Nephron progenitor cell (in vitro differentiated cells): Measurements from ENCODE around the gene TRMT10A.

Experiments
- DNase-seq: peaks from one replicate; pipeline ENCODE4 v3.0.0; 2021
- H3K27ac Mint-ChIP-seq: 2 replicates; pipeline ENCODE4 v1.8.0; 2021; ENCODE audit warnings: mild to moderate bottlenecking, moderate library complexity, mixed read lengths
- H3K27me3 Mint-ChIP-seq: 2 replicates; pipeline ENCODE4 v1.8.0; 2021; ENCODE audit warnings: mild to moderate bottlenecking, low read depth, mixed read lengths; ENCODE audit not compliant: poor library complexity
- H3K36me3 Mint-ChIP-seq: 2 replicates; pipeline ENCODE4 v1.8.0; 2021; ENCODE audit warnings: low read depth, mixed read lengths
- H3K4me1 Mint-ChIP-seq: 2 replicates; pipeline ENCODE4 v1.8.0; 2021; ENCODE audit warnings: mixed read lengths
- H3K4me3 Mint-ChIP-seq: 2 replicates; pipeline ENCODE4 v1.8.0; 2021; ENCODE audit warnings: mild to moderate bottlenecking, moderate library complexity, mixed read lengths
- H3K9me3 Mint-ChIP-seq: 2 replicates; pipeline ENCODE4 v1.8.0; 2021; ENCODE audit warnings: mild to moderate bottlenecking, moderate library complexity, mixed read lengths
- TF ChIP-seq, protein P1 (sequence below): fragments of 200-600 bp; sonication (generic); IDR thresholded peaks from 2 replicates; pipeline ENCODE4 v1.5.0; 2021; ENCODE audit warnings: antibody characterized with exemption

Gene TRMT10A

DNA sequence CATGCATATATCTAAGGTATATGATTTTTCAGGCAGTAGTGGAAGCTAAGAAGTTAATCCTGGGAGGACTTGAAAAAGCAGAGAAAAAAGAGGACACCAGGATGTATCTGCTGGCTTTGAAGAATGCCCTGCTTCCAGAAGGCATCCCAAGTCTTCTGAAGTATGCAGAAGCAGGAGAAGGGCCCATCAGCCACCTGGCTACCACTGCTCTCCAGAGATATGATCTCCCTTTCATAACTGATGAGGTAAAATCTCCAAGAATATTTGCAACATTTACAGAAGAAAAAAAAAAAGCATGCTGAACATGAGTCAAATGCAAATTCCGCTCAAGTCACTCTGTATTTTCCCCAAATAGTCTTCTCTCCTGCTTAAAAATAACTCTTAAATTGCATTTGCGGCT is 42.9 kb upstream of the TRMT10A start:
- Mint-ChIP-seq H3K9me3 (no peaks in the 10 kb centered on the region), H3K4me3 (no peak overlapping the region), H3K4me1 (peaks cover 6% of the 10 kb centered on the region), H3K27ac (no peak overlapping the region), H3K36me3 (no peaks in the 10 kb centered on the region), H3K27me3 (peaks cover 2% of the 10 kb centered on the region)
- TF ChIP-seq, protein P1, sequence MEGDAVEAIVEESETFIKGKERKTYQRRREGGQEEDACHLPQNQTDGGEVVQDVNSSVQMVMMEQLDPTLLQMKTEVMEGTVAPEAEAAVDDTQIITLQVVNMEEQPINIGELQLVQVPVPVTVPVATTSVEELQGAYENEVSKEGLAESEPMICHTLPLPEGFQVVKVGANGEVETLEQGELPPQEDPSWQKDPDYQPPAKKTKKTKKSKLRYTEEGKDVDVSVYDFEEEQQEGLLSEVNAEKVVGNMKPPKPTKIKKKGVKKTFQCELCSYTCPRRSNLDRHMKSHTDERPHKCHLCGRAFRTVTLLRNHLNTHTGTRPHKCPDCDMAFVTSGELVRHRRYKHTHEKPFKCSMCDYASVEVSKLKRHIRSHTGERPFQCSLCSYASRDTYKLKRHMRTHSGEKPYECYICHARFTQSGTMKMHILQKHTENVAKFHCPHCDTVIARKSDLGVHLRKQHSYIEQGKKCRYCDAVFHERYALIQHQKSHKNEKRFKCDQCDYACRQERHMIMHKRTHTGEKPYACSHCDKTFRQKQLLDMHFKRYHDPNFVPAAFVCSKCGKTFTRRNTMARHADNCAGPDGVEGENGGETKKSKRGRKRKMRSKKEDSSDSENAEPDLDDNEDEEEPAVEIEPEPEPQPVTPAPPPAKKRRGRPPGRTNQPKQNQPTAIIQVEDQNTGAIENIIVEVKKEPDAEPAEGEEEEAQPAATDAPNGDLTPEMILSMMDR = no peak
- no peak for DNase-seq

DNA sequence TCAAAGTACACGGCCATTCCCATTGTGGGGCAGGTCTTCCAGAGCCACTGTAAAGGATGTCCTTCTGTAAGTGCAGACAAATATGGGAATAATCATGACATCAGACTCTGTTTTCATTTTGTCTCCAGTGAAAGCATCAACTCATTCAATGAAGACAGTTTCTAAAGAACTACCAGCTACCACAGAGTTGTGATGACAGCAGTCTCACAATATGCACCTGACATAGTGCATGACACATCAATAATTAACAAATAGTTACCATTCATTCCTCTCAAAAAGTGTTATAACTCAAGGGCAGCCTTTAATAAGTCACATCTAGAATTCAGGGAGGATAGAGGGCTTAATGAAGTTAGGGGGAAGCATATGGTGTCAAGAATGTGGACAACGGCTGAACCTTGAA is 31.0 kb upstream of the TRMT10A start:
- Mint-ChIP-seq H3K9me3 (no peaks in the 10 kb centered on the region), H3K36me3 (no peaks in the 10 kb centered on the region), H3K4me3 (no peak overlapping the region), H3K4me1 (no peaks in the 10 kb centered on the region), H3K27ac (no peak overlapping the region), H3K27me3 (peaks cover 5% of the 10 kb centered on the region)
- no peak for DNase-seq
- TF ChIP-seq, protein P1 = no peak

DNA sequence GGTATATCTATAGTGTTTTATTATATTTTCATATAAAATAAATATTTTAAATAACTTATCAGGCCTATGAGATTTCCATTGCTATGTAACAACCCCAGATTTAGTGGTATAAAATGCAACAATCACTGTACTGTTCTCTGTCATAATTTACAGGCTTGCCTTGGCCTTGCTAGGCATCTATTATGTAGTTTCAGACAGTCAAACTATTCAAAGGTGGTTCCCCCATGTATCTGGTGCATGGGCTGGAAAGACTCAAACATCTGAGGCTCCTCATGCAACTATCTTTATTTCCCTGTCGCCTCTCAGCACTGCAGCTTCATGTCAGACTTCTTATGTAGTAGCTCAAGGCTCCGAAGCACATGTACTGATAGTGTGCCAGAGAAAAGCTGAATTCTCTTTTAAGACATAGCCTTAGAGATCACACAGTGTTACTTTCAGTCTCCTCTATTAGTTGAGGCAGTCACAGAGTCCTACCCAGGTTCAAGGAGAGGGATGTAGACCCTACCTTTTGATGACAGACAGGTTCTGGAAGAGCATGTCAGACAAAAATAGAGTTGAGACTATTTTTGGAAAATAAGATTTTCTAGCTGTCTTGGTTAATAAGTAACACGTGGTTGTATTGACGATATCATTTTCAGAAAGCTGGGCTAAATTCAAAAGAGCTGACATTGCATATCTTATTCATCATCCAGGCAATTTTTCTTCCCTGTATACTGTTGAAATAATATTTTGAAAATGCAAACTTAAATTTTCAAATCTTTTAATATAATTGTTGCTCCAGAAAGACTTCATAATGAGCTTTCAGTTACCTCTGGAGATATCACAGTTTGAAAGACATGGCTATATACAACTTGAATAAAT is 30.2 kb upstream of the TRMT10A start:
- no peak overlapping the region for H3K27ac Mint-ChIP-seq
- H3K36me3 Mint-ChIP-seq = no peaks in the 10 kb centered on the region
- no peak overlapping the region for H3K4me3 Mint-ChIP-seq
- no peaks in the 10 kb centered on the region for H3K9me3 Mint-ChIP-seq
- no peak for DNase-seq
- TF ChIP-seq, protein P1 = no peak
- H3K4me1 Mint-ChIP-seq = no peaks in the 10 kb centered on the region
- H3K27me3 Mint-ChIP-seq = peaks cover 5% of the 10 kb centered on the region

DNA sequence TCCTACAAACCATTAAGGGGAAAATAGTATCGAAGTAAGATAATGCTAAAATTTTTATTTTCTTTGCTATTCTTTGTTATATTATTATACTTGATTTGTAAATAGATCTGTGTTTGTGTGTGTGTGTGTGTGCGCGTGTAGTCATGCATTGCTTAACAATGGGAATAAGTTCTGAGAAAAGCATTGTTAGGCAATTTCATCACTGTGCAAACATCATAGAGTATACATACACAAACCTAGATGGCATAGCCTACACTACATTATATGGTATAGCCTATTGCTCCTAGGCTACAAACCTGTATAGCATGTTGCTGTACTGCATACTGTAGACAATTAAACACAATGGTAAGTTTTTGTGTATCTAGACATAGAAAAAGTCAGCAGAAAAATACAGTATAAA is 27.9 kb upstream of the TRMT10A start:
- no peaks in the 10 kb centered on the region for H3K4me1 Mint-ChIP-seq
- no peak for DNase-seq
- H3K27me3 Mint-ChIP-seq = peaks cover 2% of the 10 kb centered on the region
- no peak overlapping the region for H3K4me3 Mint-ChIP-seq
- H3K27ac Mint-ChIP-seq = no peak overlapping the region
- no peaks in the 10 kb centered on the region for H3K36me3 Mint-ChIP-seq
- no peaks in the 10 kb centered on the region for H3K9me3 Mint-ChIP-seq
- TF ChIP-seq, protein P1 = no peak

DNA sequence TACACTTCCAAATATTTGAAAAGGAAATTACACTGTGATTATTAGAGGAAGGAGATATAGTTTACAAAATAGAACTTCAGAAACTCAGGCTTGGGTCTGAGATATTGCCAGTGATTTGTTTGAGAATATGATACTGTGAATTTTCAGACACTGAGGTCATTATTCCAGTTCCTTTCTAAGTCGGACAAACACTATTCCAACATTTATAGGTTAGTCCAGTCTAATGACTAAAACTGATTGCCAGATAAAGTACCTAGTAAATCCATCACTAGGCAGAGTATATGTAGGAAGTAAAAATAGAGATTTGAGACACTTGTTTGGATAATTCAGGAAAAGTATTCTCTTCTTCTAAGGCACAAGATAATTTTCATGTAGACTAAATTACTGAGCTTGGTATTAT is 24.0 kb upstream of the TRMT10A start:
- H3K27me3 Mint-ChIP-seq = peaks cover 4% of the 10 kb centered on the region

More for the DNA sequence above, 24.0 kb upstream of the TRMT10A start:
- Mint-ChIP-seq H3K36me3 (no peaks in the 10 kb centered on the region), H3K4me1 (no peaks in the 10 kb centered on the region), H3K27ac (no peak overlapping the region), H3K9me3 (no peaks in the 10 kb centered on the region), H3K4me3 (no peak overlapping the region)
- no peak for DNase-seq
- TF ChIP-seq, protein P1 = no peak
